ENCODE results near the gene LTBP2. TPM values are rescaled to one million over a fixed set of nuclear protein-coding genes. Genes with fewer than 3 reads are reported as not detected.

LTBP2 gene
- total RNA-seq, 2 donors from 2014 or later = 0.25 to 0.84 TPM

DNA sequence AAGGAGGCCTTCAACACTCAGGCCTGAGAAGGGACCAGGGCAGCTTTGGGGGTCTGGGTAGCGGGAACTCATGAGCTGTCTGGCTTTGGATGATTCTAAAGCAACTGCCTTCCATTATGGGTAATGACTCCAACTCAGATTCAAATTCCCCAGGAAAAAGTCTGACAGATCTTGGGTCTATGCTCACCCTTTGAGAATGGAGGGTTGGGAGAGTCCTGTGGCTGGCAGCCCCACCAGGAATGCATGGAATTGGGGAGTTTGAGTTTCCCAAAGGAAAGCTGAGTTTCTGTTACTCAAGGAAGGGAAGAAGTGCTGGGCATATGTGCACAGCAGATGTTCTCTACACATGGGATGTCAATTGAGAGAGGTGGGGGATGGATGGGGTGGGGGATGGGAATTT lies 22.4 kb upstream of the LTBP2 start:
- H3K9me3 Mint-ChIP-seq = no peaks in the 10 kb centered on the region
- peaks cover 6% of the 10 kb centered on the region for H3K27me3 Mint-ChIP-seq (ENCODE audit: low read depth)
- no peak for DNase-seq
- H3K36me3 Mint-ChIP-seq (ENCODE audit: insufficient read depth in 2 of 2) = no peaks in the 10 kb centered on the region
- H3K27ac Mint-ChIP-seq = no peak overlapping the region
- H3K4me1 Mint-ChIP-seq (ENCODE audit: low read depth) = no peaks in the 10 kb centered on the region
- no peak for ATAC-seq (replicated peaks in 1 of 2)
- H3K4me3 Mint-ChIP-seq = no peak overlapping the region

DNA sequence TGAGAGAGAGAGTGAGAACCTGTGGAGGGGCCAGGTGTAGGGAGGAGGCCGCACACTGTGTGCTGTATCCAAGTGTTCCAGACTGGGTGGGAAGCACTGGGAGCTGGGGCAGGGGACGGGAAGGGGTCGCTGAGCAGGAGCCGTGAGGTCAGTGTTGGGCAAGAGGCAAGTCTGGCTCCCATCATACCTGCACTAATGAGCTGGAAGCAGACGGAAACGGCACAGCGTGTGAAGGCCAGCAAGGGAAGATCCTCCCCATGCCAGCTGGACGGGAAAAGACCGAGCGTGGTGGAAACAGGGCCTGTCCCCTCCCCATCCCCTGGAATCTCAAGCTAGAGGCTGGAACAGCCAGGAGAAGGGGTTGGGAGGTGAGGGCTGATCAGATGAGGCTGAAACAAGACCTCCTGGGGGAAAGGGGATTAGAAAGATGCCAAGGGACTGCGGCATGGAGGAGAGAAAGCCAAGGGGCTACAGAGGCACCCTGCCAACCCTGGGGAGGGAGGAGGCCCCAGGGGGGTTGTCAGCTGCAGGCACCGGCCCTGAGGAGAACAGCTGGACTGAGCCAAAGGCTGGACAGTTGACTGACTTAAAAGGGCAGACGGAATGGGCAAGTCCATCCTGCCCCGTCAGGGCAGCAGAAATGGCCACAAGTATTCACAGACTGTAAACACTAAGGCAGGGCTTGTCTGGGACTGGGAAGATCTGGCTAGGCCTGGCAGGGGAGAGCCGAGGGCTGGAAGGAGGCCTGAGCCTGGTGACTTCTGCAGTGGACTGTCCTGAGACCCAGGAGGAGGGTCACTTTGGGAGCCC lies 19.0 kb upstream of the LTBP2 start:
- ATAC-seq (replicated peaks in 1 of 2) = no peak
- H3K27ac Mint-ChIP-seq = no peak overlapping the region
- H3K9me3 Mint-ChIP-seq = no peaks in the 10 kb centered on the region
- H3K4me3 Mint-ChIP-seq = no peak overlapping the region
- no peak for DNase-seq
- no peaks in the 10 kb centered on the region for H3K36me3 Mint-ChIP-seq (ENCODE audit: insufficient read depth in 2 of 2)
- H3K4me1 Mint-ChIP-seq (ENCODE audit: low read depth) = no peaks in the 10 kb centered on the region
- H3K27me3 Mint-ChIP-seq (ENCODE audit: low read depth) = no peaks in the 10 kb centered on the region

GRCh38 chr14:74628418-74628817 lies 16.4 kb upstream of the LTBP2 start:
- H3K4me1 Mint-ChIP-seq (ENCODE audit: low read depth) = no peaks in the 10 kb centered on the region
- no peak overlapping the region for H3K4me3 Mint-ChIP-seq
- no peaks in the 10 kb centered on the region for H3K36me3 Mint-ChIP-seq (ENCODE audit: insufficient read depth in 2 of 2)
- H3K27ac Mint-ChIP-seq = no peak overlapping the region
- H3K27me3 Mint-ChIP-seq (ENCODE audit: low read depth) = peaks cover 8% of the 10 kb centered on the region
- H3K9me3 Mint-ChIP-seq = no peaks in the 10 kb centered on the region
- ATAC-seq (replicated peaks in 1 of 2) (no peak), DNase-seq (no peak)

DNA sequence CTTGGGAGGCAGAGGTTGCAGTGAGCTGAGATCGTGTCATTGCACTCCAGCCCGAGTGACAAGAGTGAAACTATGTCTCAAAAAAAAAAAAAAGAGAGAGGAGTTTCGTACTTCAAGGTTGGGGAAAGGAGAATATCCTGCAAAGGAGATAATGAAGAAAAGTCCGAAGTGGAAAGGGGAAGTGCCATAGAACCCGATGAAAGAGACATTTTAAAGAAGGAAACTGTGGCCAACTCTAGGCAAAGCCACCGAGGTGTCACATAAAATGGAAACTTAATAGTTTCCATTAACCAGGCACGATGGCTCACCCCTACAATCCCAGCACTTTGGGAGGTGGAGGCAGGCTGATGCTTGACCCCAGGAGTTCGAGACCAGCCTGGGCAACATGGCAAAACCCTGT lies 15.0 kb upstream of the LTBP2 start:
- DNase-seq = no peak
- no peak overlapping the region for H3K4me3 Mint-ChIP-seq
- no peak overlapping the region for H3K27ac Mint-ChIP-seq
- no peaks in the 10 kb centered on the region for H3K4me1 Mint-ChIP-seq (ENCODE audit: low read depth)
- H3K27me3 Mint-ChIP-seq (ENCODE audit: low read depth) = peaks cover 8% of the 10 kb centered on the region
- H3K9me3 Mint-ChIP-seq = no peaks in the 10 kb centered on the region
- ATAC-seq (replicated peaks in 1 of 2) = no peak
- H3K36me3 Mint-ChIP-seq (ENCODE audit: insufficient read depth in 2 of 2) = no peaks in the 10 kb centered on the region

DNA sequence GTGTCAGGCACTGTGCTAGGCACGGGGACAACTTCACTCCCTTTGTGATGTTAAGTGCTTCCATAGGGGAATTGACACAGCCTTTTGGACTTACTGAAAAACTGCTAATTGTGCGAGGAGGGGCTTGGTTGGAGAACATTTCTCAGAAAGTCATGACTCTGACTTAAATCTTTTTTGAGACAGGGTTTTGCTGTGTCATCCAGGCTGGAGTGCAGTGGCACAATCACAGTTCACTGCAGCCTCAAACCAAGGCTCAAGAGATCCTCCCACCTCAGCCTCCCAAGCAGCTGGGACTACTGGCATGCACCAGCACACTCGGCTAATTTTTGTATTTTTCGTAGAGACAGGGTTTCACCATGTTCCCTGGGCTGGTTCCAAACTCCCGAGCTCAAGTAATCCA lies 10.2 kb upstream of the LTBP2 start:
- H3K4me3 Mint-ChIP-seq = no peak overlapping the region
- H3K27ac Mint-ChIP-seq = no peak overlapping the region
- H3K36me3 Mint-ChIP-seq (ENCODE audit: insufficient read depth in 2 of 2) = peaks cover 0 to 2% of the 10 kb centered on the region in 2 donors
- H3K4me1 Mint-ChIP-seq (ENCODE audit: low read depth) = peaks cover 41% of the 10 kb centered on the region
- H3K9me3 Mint-ChIP-seq = no peaks in the 10 kb centered on the region
- H3K27me3 Mint-ChIP-seq (ENCODE audit: low read depth) = peaks cover 27% of the 10 kb centered on the region
- DNase-seq (no peak), ATAC-seq (replicated peaks in 1 of 2) (no peak)

GRCh38 chr14:74621556-74621955 lies 9.5 kb upstream of the LTBP2 start:
- Mint-ChIP-seq H3K36me3 (ENCODE audit: insufficient read depth in 2 of 2) (peaks cover 0 to 2% of the 10 kb centered on the region in 2 donors), H3K27me3 (ENCODE audit: low read depth) (peaks cover 28% of the 10 kb centered on the region), H3K27ac (no peak overlapping the region), H3K4me3 (no peak overlapping the region), H3K4me1 (ENCODE audit: low read depth) (peaks cover 48% of the 10 kb centered on the region), H3K9me3 (no peaks in the 10 kb centered on the region)
- DNase-seq (no peak), ATAC-seq (replicated peaks in 1 of 2) (no peak)

- ATAC-seq (replicated peaks in 1 of 2) (peak in 1 of 2 donors; percentile 1), DNase-seq (no peak)
- Mint-ChIP-seq H3K27me3 (ENCODE audit: low read depth) (peaks cover 34% of the 10 kb centered on the region), H3K27ac (no peak overlapping the region), H3K36me3 (ENCODE audit: insufficient read depth in 2 of 2) (peaks cover 0 to 2% of the 10 kb centered on the region in 2 donors), H3K4me3 (peak overlapping the region in 1 of 2 donors; percentile 59), H3K4me1 (ENCODE audit: low read depth) (peaks cover 54% of the 10 kb centered on the region), H3K9me3 (no peaks in the 10 kb centered on the region)
Observed at GRCh38 chr14:74620923-74621322, 8.9 kb upstream of the LTBP2 start.

- DNase-seq (peak; percentile 61 to 64), ATAC-seq (replicated peaks in 1 of 2) (peak; percentile 85 to 87)
- Mint-ChIP-seq H3K9me3 (no peaks in the 10 kb centered on the region), H3K4me3 (peak overlapping the region; percentile 59 to 78), H3K36me3 (ENCODE audit: insufficient read depth in 2 of 2) (peaks cover 0 to 2% of the 10 kb centered on the region in 2 donors), H3K4me1 (ENCODE audit: low read depth) (peaks cover 59% of the 10 kb centered on the region), H3K27ac (peak overlapping the region; percentile 18), H3K27me3 (ENCODE audit: low read depth) (peaks cover 39% of the 10 kb centered on the region)
Observed at GRCh38 chr14:74620497-74620921, 8.5 kb upstream of the LTBP2 start.

GRCh38 chr14:74619672-74620131 lies 7.7 kb upstream of the LTBP2 start:
- H3K9me3 Mint-ChIP-seq = no peaks in the 10 kb centered on the region
- H3K36me3 Mint-ChIP-seq (ENCODE audit: insufficient read depth in 2 of 2) = peaks cover 0 to 2% of the 10 kb centered on the region in 2 donors
- H3K27ac Mint-ChIP-seq = no peak overlapping the region
- H3K4me1 Mint-ChIP-seq (ENCODE audit: low read depth) = peaks cover 67% of the 10 kb centered on the region
- H3K27me3 Mint-ChIP-seq (ENCODE audit: low read depth) = peaks cover 47% of the 10 kb centered on the region
- DNase-seq = no peak
- peak overlapping the region; percentile 59 to 78 for H3K4me3 Mint-ChIP-seq
- ATAC-seq (replicated peaks in 1 of 2) = no peak

GRCh38 chr14:74618078-74618952 lies 6.3 kb upstream of the LTBP2 start:
- Mint-ChIP-seq H3K27ac (peak overlapping the region; percentile 3), H3K27me3 (ENCODE audit: low read depth) (peaks cover 52% of the 10 kb centered on the region), H3K36me3 (ENCODE audit: insufficient read depth in 2 of 2) (peaks cover 0 to 2% of the 10 kb centered on the region in 2 donors), H3K4me3 (peak overlapping the region; percentile 53 to 59), H3K4me1 (ENCODE audit: low read depth) (peaks cover 80% of the 10 kb centered on the region), H3K9me3 (no peaks in the 10 kb centered on the region)
- peak; percentile 79 for ATAC-seq (replicated peaks in 1 of 2)
- peak; percentile 72 to 78 for DNase-seq

GRCh38 chr14:74616996-74617700 lies 5.1 kb upstream of the LTBP2 start:
- peaks cover 52% of the 10 kb centered on the region for H3K27me3 Mint-ChIP-seq (ENCODE audit: low read depth)
- DNase-seq = no peak
- peaks cover 0 to 2% of the 10 kb centered on the region in 2 donors for H3K36me3 Mint-ChIP-seq (ENCODE audit: insufficient read depth in 2 of 2)
- ATAC-seq (replicated peaks in 1 of 2) = no peak
- H3K27ac Mint-ChIP-seq = no peak overlapping the region
- peaks cover 80% of the 10 kb centered on the region for H3K4me1 Mint-ChIP-seq (ENCODE audit: low read depth)
- peak overlapping the region in 1 of 2 donors; percentile 59 for H3K4me3 Mint-ChIP-seq
- no peaks in the 10 kb centered on the region for H3K9me3 Mint-ChIP-seq

DNA sequence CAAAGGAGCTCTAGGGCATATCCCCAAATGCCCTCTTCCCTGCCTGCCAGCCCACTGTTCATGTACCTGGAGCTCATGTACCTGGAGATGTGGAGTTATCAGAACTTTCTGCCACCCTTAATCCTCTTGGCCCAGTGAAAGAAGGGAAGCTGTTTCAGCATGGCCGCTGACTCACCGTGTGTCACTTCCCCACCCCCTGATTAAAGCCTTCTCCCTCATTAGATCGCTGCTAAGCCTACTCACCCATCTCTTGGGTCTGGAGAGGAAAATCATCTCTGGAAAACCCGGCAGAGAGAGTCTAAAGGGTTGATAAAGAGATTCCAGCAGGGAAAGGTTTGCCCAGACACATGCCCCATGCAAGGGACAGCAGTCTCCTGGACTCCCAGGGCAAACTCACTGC lies 4.5 kb upstream of the LTBP2 start:
- peaks cover 0 to 2% of the 10 kb centered on the region in 2 donors for H3K36me3 Mint-ChIP-seq (ENCODE audit: insufficient read depth in 2 of 2)
- DNase-seq (peak in 1 of 2 donors; percentile 52), ATAC-seq (replicated peaks in 1 of 2) (no peak)
- peaks cover 50% of the 10 kb centered on the region for H3K27me3 Mint-ChIP-seq (ENCODE audit: low read depth)
- no peak overlapping the region for H3K27ac Mint-ChIP-seq
- no peaks in the 10 kb centered on the region for H3K9me3 Mint-ChIP-seq
- peaks cover 80% of the 10 kb centered on the region for H3K4me1 Mint-ChIP-seq (ENCODE audit: low read depth)
- peak overlapping the region in 1 of 2 donors; percentile 54 for H3K4me3 Mint-ChIP-seq

Data from activated T-cell treated with anti-CD3 and anti-CD28 coated beads, Interleukin-2, amount 50 U/mL, for 72 hours (primary cell).